Cerebellar nuclear complex (tissue), 1 donor: ENCODE data around the gene FSTL4.
"Not testable (repeated sequence)": the region's sequence is repeated elsewhere in the genome, so short reads cannot be mapped to it uniquely, and the experiment has no call there.

ENCODE experiments used
- DNase-seq, 2 experiments: peaks; one replicate each; lab custom pipeline; 2025; lab: John Stamatoyannopoulos, UW

FSTL4 gene

GRCh38 chr5:133170756-133171387 lies 441.5 kb downstream of the FSTL4 start:
- not testable (repeated sequence) for DNase-seq

DNA sequence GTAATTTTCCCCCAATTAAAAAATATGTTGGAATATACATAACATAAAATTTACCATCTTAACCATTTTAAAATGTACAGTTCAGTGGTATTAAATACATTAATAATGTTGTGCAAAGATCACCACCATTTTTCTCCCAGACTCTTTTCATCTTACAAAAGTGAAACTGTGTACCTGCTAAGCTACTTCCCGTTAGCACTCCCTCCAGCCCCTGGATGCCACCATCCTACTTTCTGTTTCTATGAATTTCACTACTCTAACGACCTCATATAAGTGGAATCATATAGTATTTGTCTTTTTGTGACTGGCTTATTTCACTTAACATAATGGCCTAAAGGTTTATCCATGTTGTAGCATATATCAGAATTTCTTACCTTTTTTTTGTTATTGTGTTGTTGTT lies 447.6 kb downstream of the FSTL4 start:
- DNase-seq = no peak

- DNase-seq = no peak
Observed at GRCh38 chr5:133163839-133164238, 448.5 kb downstream of the FSTL4 start.

DNA sequence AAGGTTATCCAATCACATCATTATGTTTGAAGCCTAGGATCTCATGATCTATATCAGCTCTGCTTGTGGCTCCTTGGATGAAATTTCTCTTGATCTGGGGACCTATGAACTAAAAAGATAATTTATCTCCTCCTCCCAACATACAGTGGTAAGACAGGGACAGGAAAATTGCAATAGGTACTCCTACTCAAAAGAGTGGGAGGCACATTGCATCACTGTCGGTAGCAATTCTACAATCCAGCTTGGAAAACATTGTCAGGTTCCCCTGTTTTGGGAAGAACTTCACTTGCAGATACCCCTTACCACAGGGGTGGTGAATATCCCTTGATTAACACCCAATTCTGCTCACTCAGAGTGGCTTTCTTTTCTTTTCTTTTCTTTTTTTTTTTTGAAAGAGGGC lies 452.8 kb downstream of the FSTL4 start:
- DNase-seq = no peak

GRCh38 chr5:133155326-133155969 lies 456.9 kb downstream of the FSTL4 start:
- no peak for DNase-seq

GRCh38 chr5:133154274-133155075 lies 457.9 kb downstream of the FSTL4 start:
- DNase-seq = no peak

- DNase-seq = no peak
Observed at GRCh38 chr5:133150909-133151544, 461.3 kb downstream of the FSTL4 start.

DNA sequence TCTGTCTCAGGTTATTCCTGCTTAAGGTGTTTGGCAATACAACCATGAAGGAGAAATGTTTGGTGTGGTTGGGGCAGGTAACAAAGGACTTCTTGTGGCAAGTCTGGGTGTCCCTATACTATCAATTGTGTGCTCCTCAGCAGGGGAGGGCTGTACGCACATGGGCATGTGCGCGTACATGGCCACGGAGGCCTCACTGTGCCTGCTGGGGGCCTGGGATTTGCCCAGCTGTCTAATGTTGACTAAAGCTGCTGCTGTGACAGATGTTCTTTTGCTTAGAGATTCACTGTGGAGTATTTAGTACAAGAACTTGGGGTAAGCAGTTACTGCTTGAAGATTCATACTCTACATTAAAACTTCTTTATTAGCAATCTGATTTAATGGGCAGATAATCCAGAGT lies 463.0 kb downstream of the FSTL4 start:
- no peak for DNase-seq

DNA sequence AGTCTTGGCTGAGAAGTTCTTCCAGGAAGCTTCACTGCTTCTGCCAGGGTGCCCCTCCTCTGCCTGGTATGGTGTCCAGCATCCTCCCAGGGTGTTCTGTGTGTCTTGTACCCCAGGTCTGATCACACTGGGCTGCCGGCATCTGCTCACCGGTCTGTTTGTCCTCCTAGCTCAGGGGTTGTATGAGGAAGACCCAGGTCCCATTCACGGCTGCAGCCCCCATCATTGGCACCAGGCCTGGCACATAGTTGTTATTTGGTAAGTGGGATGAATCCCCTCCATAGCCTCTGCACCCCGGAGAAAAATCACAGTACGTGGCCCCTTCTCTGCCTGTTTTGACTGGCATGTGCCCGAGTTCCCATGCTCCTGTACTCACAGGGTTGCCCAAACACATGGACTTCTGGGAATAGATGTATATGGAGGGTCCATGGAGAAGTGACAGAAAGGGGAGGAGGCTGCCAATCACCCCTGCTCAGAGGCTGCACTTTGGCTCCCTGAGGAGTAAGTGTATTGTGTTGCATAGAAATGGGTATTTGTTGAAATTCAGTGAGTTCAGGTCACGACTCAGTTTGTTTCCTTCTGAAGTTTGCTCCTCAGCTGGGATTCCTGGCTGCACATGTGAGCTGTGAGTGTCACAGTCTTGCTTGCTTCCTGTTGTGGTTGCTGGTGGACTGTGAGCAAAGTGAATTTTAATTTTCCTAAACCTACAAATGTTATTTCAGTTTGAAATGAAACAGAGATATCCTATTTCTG lies 464.4 kb downstream of the FSTL4 start:
- no peak for DNase-seq

GRCh38 chr5:133147411-133147810 lies 464.9 kb downstream of the FSTL4 start:
- DNase-seq = no peak
